Suppressor macrophage treated with lipopolysaccharide for 4 hours (primary cell): Measurements from ENCODE around the gene PRR14.
"Not testable (repeated sequence)": the region's sequence is repeated elsewhere in the genome, so short reads cannot be mapped to it uniquely, and the experiment has no call there.

Experiments
- DNase-seq: peaks from one replicate; pipeline ENCODE4 v3.0.0-alpha.2; 2020

Gene PRR14

DNA sequence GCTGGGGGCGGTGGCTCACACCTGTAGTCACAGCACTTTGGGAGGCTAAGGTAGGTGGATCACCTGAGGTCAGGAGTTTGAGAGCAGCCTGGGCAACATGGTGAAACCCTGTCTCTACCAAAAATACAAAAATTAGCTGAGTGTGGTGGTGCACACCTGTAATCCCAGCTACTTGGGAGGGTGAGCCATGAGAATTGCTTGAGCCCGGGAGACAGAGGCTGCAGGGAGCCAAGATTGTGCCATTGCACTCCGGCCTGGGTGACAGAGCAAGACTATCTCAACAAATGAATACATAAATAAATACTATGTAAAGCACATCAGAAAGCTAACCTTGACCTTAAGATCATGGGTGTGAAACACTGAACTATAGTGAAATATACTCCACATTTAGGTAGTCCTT is 45.9 kb downstream of the PRR14 start:
- DNase-seq: not testable (repeated sequence)

DNA sequence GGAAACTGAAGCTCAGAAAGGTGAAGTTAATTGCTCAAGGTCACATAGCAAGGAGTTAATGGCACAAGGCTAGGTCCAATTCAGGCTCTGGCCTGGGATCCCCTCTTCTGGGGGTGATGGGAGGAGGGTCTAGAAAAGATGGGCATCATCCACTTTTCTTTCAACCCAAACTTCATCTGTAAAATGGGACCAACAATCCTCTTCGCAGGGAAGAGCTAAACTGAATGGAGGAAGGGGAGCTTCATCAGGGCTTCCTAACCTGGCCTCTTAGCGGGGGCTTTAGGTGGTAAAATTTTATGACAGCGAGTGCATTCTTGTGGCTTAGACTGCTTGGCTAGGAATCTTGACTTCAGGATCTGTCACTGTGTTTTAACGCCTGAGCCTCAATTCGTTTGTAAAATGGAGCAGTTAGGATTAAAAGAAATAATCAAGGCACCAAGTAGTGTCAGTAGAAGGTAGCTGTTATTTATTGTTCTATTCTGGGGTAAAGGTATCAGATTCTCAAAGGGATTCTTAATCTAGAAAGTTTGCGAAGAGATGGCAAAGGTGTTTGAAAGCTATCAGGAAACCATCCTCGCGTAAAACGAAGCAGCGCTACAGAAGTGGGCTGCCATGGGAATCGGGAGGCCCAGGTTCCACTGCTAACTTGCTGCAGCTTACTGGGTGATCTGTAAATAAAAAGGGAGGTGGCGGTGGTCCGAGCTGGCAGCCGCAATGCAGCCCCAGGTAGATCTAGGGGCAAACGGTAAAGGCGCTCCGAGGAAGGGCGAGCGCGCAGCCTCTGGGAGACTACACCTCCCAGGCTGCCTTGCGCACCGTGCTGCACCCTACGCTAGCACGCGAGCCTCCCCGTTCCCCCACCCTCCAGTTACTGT is 46.7 kb downstream of the PRR14 start:
- DNase-seq: no peak

DNA sequence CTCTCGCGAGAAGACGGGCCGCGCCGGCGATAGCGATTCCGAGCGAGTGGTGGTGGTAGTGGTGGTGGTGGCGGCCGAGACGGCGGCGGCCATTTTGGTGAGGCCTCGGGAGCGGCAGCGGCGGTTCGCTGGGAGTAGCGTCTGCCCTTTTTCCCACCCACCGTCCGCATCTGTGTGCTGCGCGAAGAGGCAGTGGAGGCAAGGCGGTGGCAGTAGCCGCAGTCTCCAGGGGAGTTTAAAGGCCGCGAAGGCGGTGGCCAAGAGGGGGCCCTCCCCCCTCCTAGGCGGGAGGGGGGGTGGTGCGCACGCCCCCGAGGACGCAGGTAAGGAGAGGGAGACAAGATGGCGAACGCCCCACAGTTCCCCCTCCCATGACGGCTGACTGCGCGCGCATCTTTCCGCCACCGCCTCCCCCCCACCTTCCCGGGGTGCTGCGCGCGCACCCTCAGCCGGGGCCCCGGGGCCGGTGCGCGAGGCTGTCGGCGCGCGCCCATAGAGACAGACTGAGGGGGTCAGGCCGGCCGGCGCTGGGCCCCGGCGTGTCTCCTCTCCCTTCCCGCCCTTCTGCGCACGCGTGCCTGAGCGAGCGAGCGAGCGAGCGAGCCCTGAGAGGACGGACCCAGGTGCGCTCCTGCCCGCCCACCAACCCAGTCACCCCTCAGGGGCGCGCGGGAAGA is 47.5 kb downstream of the PRR14 start:
- peak; percentile 98 for DNase-seq

DNA sequence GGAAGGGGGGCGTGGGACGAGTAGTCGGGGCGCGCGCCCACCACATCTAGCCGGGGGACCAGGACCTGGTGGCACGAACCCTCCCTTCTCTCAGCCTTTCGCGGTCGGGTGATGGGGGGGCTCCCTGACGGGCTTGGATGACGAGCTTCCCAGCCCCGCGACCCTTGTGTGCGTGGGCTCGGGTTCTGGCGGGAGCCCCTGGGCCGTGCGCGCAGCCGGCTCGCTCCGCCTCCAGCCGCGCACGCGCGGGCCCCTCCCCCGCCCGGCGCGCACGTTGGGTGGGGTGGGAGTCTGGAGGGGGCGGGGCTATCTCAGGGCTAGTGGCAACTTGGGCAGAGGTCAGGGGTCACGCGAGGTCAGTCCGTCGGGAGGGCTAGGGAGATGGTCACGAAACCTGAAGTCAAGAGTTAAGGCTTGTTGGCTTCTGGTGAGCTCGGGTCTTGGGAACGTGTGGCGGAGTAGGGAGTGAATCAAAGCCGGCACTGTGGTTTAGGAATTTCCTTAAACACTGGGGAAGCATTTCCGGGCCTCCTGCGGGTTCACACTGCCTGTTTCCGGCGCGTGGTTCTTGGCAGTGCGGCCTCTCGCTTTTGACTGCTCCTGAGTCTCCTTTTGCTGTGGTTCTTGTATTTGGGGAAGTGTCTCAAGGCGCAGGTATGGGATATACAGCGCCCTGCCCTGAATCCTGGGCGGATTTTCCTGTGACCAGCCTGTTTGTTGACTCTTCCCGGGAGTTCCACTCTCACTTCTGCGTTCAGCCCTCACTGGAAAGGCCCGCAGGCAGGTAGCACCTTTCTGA is 48.3 kb downstream of the PRR14 start, which contains the start of gene SRCAP:
TSS of gene SRCAP (plus strand) at position 356 of the 799 bp plus-strand sequence. CDS start 1,654 bp downstream, outside the sequence.
- DNase-seq: peak; percentile 91

DNA sequence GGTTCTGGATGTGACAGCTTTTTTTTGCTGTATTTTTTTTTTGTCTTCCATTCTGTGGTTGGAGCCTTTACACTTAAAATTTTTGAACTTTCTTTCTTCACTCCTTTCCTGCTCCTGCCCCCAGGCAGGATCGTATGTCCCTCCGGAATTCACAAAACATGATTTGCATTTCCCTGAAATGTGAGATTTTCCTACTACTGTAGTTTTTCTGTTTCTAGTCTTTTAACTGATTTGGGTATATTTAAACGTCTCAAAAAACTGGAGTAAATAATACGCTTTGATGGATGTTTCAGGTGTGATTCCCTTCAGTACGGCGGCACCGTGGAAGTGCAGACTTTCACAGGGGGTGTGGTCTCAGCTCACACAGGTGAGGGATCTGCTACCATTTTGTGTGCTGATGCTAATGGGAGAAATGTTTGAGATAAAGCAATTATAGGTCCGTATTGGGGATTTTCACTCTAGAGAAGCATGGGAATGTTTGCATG is 48.9 kb downstream of the PRR14 start:
- no peak for DNase-seq

DNA sequence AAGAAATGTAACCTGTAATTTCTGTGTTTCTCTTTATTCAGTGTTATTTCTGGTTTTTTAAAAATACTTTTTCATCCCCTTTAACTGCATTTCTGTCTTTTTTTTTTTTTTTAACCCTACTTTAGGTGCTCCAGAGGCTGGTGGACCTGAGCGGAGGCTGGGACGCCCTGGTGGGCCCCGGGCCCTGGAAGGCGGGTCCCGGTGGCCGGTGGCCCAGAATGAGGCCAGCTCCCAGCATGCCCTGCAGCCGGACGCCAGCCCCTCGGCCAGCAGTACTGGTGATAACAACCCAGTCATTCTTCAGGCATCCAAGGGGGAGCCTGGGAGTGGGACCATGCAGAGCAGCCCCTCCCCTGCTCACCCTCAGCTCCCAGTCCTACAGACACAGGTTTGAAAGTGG is 49.7 kb downstream of the PRR14 start:
- no peak for DNase-seq

DNA sequence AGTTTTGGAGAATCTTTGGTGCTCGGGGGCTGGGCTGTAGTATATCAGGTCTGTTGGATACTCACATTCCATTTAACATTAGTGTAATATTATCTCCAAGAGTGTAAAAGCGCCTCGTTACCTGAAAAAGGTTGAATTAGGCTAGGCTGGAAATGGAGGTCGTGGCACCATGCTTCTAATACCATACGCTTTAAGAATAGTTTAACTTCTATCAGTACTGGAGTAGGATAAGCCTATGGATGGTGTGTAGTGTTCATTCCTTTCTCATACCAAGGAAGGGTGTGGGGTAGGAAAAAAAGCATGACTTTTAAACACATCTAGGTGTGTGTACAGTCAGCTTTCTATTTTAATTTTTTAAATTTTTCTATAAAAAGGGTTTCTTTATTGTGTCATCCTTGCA is 50.2 kb downstream of the PRR14 start:
- DNase-seq: no peak

DNA sequence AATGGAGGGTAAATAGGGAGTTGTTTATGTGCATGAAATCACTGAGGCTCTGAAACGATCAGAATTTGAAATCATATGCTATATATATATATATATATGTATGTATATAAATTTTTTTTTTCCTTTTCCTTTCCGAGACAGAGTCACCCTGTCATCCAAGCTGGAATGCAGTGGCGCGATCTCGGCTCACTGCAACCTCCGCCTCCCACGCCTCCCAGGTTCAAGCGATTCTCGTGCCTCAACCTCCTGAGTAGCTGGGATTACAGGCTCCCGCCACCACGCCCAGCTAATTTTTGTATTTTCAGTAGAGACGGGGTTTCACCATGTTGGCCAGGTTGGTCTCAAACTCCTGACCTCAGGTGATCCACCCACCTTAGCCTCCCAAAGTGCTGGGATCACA is 52.3 kb downstream of the PRR14 start:
- not testable (repeated sequence) for DNase-seq

DNA sequence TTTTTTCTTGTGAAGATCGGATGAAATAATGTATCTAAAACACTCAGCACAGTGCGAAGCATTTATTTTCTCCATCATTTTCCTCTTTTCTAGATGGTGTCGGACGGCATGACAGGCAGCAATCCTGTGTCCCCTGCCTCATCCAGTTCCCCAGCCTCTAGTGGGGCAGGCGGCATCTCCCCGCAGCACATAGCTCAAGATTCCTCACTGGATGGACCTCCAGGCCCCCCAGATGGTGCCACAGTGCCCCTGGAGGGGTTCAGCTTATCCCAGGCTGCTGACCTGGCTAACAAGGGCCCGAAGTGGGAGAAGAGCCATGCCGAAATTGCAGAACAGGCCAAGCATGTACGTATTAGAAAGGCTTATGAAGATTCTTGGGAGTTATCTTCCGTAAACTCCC is 53.2 kb downstream of the PRR14 start:
- DNase-seq: no peak
